ENCODE measurements around the gene HSD17B1. TPM values are rescaled to one million over a fixed set of nuclear protein-coding genes. Genes with fewer than 3 reads are reported as not detected.
"Not testable (repeated sequence)": the region's sequence is repeated elsewhere in the genome, so short reads cannot be mapped to it uniquely, and the experiment has no call there.

The HSD17B1 gene
- total RNA-seq, 1 experiment from 2014 or later = 2.3 TPM

DNA sequence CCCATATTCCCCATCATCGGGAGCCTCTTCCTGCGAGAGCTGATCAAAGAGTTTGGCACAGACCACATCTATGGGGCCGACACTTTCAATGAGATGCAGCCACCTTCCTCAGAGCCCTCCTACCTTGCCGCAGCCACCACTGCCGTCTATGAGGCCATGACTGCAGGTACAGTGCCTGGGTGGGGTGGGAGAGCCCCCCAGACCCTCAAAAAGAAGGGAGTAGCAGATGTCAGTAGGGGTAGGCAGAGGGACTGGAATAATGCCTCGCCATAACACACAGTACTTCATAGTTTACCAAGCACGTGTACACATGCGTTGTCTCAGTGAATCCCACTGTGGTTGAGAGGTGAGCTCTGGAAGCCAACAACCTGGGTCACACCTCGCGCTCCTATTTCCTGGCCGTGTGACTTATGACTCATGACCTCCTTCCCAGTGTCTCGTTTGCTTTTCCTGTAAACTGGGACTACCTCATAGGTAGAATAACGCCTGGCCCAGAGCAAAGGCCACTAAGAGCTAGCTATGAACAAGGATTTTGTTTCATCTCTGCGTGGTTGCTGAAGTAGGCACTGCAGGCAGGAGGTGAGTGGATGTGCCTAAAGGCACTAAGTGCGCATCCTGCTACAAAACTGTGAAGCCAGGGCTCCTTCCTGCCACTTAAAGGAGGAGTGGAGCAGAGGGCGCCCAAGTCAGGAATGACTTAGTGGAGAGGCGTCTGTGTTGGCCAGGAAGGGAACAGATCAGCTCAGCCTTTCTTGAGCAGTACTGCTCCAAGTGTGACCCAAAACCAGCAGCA, 11.5 kb upstream of the HSD17B1 start:
- intact Hi-C loops (cut with micrococcal nuclease; ENCODE audit: unreplicated experiment) = no loop called here
- POLR2A ChIA-PET = interaction anchor here (0.6 to 1.0 kb wide), 3 partner anchors 9 to 21 kb away, joined by 3 to 5 read pairs (median 3); no protein-coding TSS in a partner anchor
- BruUV-seq (replicated peaks) = no TSS peak
- no peaks in the 10 kb centered on the region for H3K27me3 ChIP-seq (replicated peaks; ENCODE audit: control insufficient read depth, insufficient read depth, low read length)
- no peak overlapping the region for H3K4me3 ChIP-seq (ENCODE audit: low read depth, low read length)
- TF ChIP-seq, protein P1, sequence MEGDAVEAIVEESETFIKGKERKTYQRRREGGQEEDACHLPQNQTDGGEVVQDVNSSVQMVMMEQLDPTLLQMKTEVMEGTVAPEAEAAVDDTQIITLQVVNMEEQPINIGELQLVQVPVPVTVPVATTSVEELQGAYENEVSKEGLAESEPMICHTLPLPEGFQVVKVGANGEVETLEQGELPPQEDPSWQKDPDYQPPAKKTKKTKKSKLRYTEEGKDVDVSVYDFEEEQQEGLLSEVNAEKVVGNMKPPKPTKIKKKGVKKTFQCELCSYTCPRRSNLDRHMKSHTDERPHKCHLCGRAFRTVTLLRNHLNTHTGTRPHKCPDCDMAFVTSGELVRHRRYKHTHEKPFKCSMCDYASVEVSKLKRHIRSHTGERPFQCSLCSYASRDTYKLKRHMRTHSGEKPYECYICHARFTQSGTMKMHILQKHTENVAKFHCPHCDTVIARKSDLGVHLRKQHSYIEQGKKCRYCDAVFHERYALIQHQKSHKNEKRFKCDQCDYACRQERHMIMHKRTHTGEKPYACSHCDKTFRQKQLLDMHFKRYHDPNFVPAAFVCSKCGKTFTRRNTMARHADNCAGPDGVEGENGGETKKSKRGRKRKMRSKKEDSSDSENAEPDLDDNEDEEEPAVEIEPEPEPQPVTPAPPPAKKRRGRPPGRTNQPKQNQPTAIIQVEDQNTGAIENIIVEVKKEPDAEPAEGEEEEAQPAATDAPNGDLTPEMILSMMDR (IDR thresholded peaks at IDR 0.05; ENCODE audit: insufficient read depth in 1 of 2, low read depth in 1 of 2, low read length in 1 of 2, severe bottlenecking in 1 of 2, unreplicated experiment in 1 of 2) = no peak
- peaks cover 46% of the 10 kb centered on the region for H3K36me3 Mint-ChIP-seq (ENCODE audit: insufficient read depth, unreplicated experiment)
- H3K27ac Mint-ChIP-seq (ENCODE audit: unreplicated experiment) = peak overlapping the region; percentile 74
- peaks cover 14% of the 10 kb centered on the region for H3K4me1 Mint-ChIP-seq (ENCODE audit: low read depth, unreplicated experiment)
- H3K27me3 Mint-ChIP-seq (ENCODE audit: insufficient read depth, unreplicated experiment) = no peaks in the 10 kb centered on the region
- peak overlapping the region; percentile 45 for H3K4me3 Mint-ChIP-seq (ENCODE audit: unreplicated experiment)
- peak in 1 of 2 experiments; percentile 73 for DNase-seq
- no peaks in the 10 kb centered on the region for H3K9me3 Mint-ChIP-seq (ENCODE audit: unreplicated experiment)
- peaks cover 27% of the 10 kb centered on the region for H3K4me1 ChIP-seq
- CTCF ChIA-PET = interaction anchor here (0.6 to 2.0 kb wide), 7 partner anchors 13 to 1474 kb away, joined by 3 to 9 read pairs (median 5); partner anchors contain the start of gene PSMC3IP
- H3K36me3 ChIP-seq (ENCODE audit: control insufficient read depth, insufficient read depth, low read length) = peaks cover 1% of the 10 kb centered on the region; the same call in 1 of the 2 replicates
- no peaks in the 10 kb centered on the region for H3K9me3 ChIP-seq

DNA sequence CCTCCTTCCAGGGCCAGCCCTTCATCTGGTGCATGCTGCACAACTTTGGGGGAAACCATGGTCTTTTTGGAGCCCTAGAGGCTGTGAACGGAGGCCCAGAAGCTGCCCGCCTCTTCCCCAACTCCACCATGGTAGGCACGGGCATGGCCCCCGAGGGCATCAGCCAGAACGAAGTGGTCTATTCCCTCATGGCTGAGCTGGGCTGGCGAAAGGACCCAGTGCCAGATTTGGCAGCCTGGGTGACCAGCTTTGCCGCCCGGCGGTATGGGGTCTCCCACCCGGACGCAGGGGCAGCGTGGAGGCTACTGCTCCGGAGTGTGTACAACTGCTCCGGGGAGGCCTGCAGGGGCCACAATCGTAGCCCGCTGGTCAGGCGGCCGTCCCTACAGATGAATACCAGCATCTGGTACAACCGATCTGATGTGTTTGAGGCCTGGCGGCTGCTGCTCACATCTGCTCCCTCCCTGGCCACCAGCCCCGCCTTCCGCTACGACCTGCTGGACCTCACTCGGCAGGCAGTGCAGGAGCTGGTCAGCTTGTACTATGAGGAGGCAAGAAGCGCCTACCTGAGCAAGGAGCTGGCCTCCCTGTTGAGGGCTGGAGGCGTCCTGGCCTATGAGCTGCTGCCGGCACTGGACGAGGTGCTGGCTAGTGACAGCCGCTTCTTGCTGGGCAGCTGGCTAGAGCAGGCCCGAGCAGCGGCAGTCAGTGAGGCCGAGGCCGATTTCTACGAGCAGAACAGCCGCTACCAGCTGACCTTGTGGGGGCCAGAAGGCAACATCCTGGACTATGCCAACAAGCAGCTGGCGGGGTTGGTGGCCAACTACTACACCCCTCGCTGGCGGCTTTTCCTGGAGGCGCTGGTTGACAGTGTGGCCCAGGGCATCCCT, 9.3 kb upstream of the HSD17B1 start:
- H3K4me1 Mint-ChIP-seq (ENCODE audit: low read depth, unreplicated experiment) = peaks cover 14% of the 10 kb centered on the region
- H3K36me3 ChIP-seq (ENCODE audit: control insufficient read depth, insufficient read depth, low read length) = peaks cover 1% of the 10 kb centered on the region; the same call in 1 of the 2 replicates
- peak overlapping the region; percentile 45 for H3K27ac Mint-ChIP-seq (ENCODE audit: unreplicated experiment)
- ChIA-PET POLR2A (interaction anchor here (0.8 kb wide), 1 partner anchor 12 kb away, joined by 4 read pairs; no protein-coding TSS in a partner anchor), CTCF (no interaction called here)
- H3K27me3 Mint-ChIP-seq (ENCODE audit: insufficient read depth, unreplicated experiment) = no peaks in the 10 kb centered on the region
- no peaks in the 10 kb centered on the region for H3K9me3 ChIP-seq
- intact Hi-C loops (cut with micrococcal nuclease; ENCODE audit: unreplicated experiment) = no loop called here
- TF ChIP-seq, protein P1 (IDR thresholded peaks at IDR 0.05; ENCODE audit: insufficient read depth in 1 of 2, low read depth in 1 of 2, low read length in 1 of 2, severe bottlenecking in 1 of 2, unreplicated experiment in 1 of 2) = no peak
- H3K36me3 Mint-ChIP-seq (ENCODE audit: insufficient read depth, unreplicated experiment) = peaks cover 68% of the 10 kb centered on the region
- H3K4me3 Mint-ChIP-seq (ENCODE audit: unreplicated experiment) = no peak overlapping the region
- H3K27me3 ChIP-seq (replicated peaks; ENCODE audit: control insufficient read depth, insufficient read depth, low read length) = no peaks in the 10 kb centered on the region
- BruUV-seq (replicated peaks) = no TSS peak
- H3K9me3 Mint-ChIP-seq (ENCODE audit: unreplicated experiment) = no peaks in the 10 kb centered on the region
- H3K4me1 ChIP-seq = peaks cover 20% of the 10 kb centered on the region
- no peak overlapping the region for H3K4me3 ChIP-seq (ENCODE audit: low read depth, low read length)
- no peak for DNase-seq

DNA sequence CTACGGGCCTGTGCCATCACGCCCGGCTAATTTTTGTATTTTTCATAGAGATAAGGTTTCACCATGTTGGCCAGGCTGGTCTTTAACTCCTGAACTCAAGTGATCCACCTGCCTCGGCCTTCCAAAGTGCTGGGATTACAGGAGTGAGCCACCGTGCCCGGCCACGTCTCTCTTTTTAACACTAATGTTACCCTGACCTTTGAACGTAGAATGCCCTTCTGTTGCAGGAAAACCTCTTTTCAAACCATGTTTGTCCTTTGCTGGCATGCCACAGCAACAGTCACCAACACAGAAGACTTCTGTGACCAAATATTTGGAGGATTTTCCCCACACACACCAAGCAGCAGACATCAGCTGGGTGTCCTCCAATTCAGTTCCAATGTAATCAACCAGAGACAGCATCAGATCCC, 7.8 kb upstream of the HSD17B1 start:
- DNase-seq = no peak
- peak overlapping the region; percentile 45 for H3K27ac Mint-ChIP-seq (ENCODE audit: unreplicated experiment)
- intact Hi-C loops (cut with micrococcal nuclease; ENCODE audit: unreplicated experiment) = no loop called here
- BruUV-seq (replicated peaks) = no TSS peak
- Histone ChIP-seq H3K4me3 (ENCODE audit: low read depth, low read length) (no peak overlapping the region), H3K9me3 (no peaks in the 10 kb centered on the region), H3K4me1 (peaks cover 20% of the 10 kb centered on the region), H3K36me3 (ENCODE audit: control insufficient read depth, insufficient read depth, low read length) (peaks cover 1% of the 10 kb centered on the region; the same call in 1 of the 2 replicates), H3K27me3 (replicated peaks; ENCODE audit: control insufficient read depth, insufficient read depth, low read length) (no peaks in the 10 kb centered on the region)
- ChIA-PET CTCF (no interaction called here), POLR2A (interaction anchor here (1.3 kb wide), 2 partner anchors 8 to 9 kb away, joined by 3 to 4 read pairs; partner anchors contain the start of gene NAGLU)
- H3K4me3 Mint-ChIP-seq (ENCODE audit: unreplicated experiment) = no peak overlapping the region
- peaks cover 14% of the 10 kb centered on the region for H3K4me1 Mint-ChIP-seq (ENCODE audit: low read depth, unreplicated experiment)
- H3K36me3 Mint-ChIP-seq (ENCODE audit: insufficient read depth, unreplicated experiment) = peaks cover 68% of the 10 kb centered on the region
- H3K27me3 Mint-ChIP-seq (ENCODE audit: insufficient read depth, unreplicated experiment) = no peaks in the 10 kb centered on the region
- H3K9me3 Mint-ChIP-seq (ENCODE audit: unreplicated experiment) = no peaks in the 10 kb centered on the region
- TF ChIP-seq, protein P1 (IDR thresholded peaks at IDR 0.05; ENCODE audit: insufficient read depth in 1 of 2, low read depth in 1 of 2, low read length in 1 of 2, severe bottlenecking in 1 of 2, unreplicated experiment in 1 of 2) = no peak

DNA sequence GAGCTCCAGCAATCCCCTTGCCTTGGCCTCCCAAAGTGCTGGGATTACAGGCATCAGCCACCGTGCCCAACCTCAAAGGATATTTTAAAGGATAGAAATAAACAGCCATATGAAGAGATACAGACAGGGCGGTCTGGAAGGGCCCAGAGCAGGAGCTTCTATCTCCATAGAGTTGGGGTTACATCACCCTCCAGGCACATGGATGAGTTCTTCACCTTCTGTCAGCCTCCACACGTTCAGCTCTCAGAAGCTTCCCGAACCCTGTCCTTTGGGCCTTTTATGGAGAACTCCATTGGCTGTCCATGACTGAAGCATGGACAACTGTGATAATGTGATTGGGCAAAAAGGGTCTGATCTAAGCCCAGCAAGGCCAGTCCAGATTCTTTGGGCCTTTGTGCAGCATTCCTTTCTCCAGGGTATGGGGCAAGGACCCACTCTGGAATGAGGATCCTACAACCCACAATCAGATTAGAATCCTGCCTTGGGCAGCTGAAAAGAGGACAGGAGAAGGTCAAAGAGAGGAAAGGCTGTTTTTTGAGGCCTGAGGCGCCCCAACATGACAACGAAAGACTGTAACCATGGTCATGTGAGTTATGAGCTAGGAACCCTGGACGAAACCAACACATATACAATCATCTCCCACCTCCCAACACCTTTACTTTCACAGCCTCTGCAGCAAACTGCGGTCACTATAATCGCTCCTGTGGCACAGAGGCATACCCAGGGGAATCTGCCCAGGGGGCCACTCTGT, 6.8 kb upstream of the HSD17B1 start:
- H3K9me3 Mint-ChIP-seq (ENCODE audit: unreplicated experiment); H3K27me3 ChIP-seq (replicated peaks; ENCODE audit: control insufficient read depth, insufficient read depth, low read length); H3K4me3 Mint-ChIP-seq (ENCODE audit: unreplicated experiment); H3K36me3 ChIP-seq (ENCODE audit: control insufficient read depth, insufficient read depth, low read length); H3K9me3 ChIP-seq; intact Hi-C loops (cut with micrococcal nuclease; ENCODE audit: unreplicated experiment); CTCF ChIA-PET; H3K27me3 Mint-ChIP-seq (ENCODE audit: insufficient read depth, unreplicated experiment); BruUV-seq (replicated peaks); DNase-seq; H3K4me1 Mint-ChIP-seq (ENCODE audit: low read depth, unreplicated experiment); H3K4me3 ChIP-seq (ENCODE audit: low read depth, low read length): not testable (repeated sequence)
- POLR2A ChIA-PET = interaction anchor here (1.3 kb wide), 2 partner anchors 8 to 10 kb away, joined by 3 to 4 read pairs; partner anchors contain the start of gene NAGLU
- Mint-ChIP-seq H3K27ac (ENCODE audit: unreplicated experiment) (peak overlapping the region; percentile 45), H3K36me3 (ENCODE audit: insufficient read depth, unreplicated experiment) (peaks cover 62% of the 10 kb centered on the region)
- peaks cover 16% of the 10 kb centered on the region for H3K4me1 ChIP-seq
